Measurements from ENCODE around the gene ARL2. TPM values are rescaled to one million over a fixed set of nuclear protein-coding genes. Genes with fewer than 3 reads are reported as not detected.

The ARL2 gene
- polyA plus RNA-seq, 3 donors: 34.3 to 40.4 (median 34.4) TPM

DNA sequence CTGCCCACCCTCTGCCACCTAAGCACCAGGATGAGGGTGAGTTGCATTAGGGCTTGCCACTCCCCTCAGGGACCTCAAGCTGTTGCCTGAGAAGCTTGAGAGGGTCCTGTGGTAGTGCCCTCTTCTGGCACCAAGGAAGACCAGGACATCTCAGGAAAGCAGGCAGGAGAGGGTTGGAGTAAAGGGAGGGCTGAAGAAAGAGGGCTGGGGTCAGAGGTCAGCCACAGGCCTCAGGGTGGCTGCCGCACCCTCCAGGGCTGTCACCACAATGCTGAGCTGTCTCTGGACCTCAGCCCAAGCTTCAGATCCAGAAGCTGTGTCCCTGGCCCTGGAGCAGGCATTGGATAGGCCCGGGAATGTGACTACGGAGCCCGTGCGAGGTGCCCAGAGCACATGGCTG, 31.1 kb downstream of the ARL2 start:
- H3K4me2 ChIP-seq (replicated peaks; ENCODE audit: extremely low read depth, low read length, poor library complexity, severe bottlenecking): no peak overlapping the region
- H3K9me3 Mint-ChIP-seq: no peaks in the 10 kb centered on the region
- H3K4me3 ChIP-seq (replicated peaks in 1 of 3; ENCODE audit: low read depth in 2 of 3, low read length in 3 of 3): no peak overlapping the region
- 98% methylated on average over 5 of the region's 5 CpGs for WGBS (ENCODE audit: insufficient coverage)
- peaks cover 56 to 72% of the 10 kb centered on the region in 2 donors for H3K4me1 ChIP-seq (ENCODE audit: control insufficient read depth in 1 of 2, insufficient read depth in 2 of 2, low read length in 2 of 2)
- H2AFZ ChIP-seq (ENCODE audit: insufficient read depth, low read depth, low read length, poor library complexity, severe bottlenecking): no peak overlapping the region
- H3K27me3 Mint-ChIP-seq (ENCODE audit: low read depth in 3 of 3): peaks cover 0 to 9% (median 2%) of the 10 kb centered on the region in 3 donors
- peaks cover 29% of the 10 kb centered on the region for H3K79me2 ChIP-seq (ENCODE audit: insufficient read depth, low read length)
- TF ChIP-seq, protein P1, sequence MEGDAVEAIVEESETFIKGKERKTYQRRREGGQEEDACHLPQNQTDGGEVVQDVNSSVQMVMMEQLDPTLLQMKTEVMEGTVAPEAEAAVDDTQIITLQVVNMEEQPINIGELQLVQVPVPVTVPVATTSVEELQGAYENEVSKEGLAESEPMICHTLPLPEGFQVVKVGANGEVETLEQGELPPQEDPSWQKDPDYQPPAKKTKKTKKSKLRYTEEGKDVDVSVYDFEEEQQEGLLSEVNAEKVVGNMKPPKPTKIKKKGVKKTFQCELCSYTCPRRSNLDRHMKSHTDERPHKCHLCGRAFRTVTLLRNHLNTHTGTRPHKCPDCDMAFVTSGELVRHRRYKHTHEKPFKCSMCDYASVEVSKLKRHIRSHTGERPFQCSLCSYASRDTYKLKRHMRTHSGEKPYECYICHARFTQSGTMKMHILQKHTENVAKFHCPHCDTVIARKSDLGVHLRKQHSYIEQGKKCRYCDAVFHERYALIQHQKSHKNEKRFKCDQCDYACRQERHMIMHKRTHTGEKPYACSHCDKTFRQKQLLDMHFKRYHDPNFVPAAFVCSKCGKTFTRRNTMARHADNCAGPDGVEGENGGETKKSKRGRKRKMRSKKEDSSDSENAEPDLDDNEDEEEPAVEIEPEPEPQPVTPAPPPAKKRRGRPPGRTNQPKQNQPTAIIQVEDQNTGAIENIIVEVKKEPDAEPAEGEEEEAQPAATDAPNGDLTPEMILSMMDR (IDR thresholded peaks at IDR 0.05): no peak
- H3K9me3 ChIP-seq (replicated peaks in 1 of 2; ENCODE audit: control insufficient read depth in 1 of 2, insufficient read depth in 1 of 2, low read length in 2 of 2): no peaks in the 10 kb centered on the region
- H3K36me3 Mint-ChIP-seq: peaks cover 0 to 15% of the 10 kb centered on the region in 2 donors
- H3K36me3 ChIP-seq (replicated peaks in 1 of 2; ENCODE audit: control insufficient read depth in 1 of 2, insufficient read depth in 2 of 2, low read length in 2 of 2): peaks cover 3 to 10% of the 10 kb centered on the region in 2 donors
- no peak for DNase-seq
- peaks cover 51% of the 10 kb centered on the region for H3K4me1 Mint-ChIP-seq
- no peak overlapping the region for H3K27ac ChIP-seq (ENCODE audit: low read depth in 1 of 2, low read length in 2 of 2)
- no peak overlapping the region for H3K9ac ChIP-seq (ENCODE audit: insufficient read depth, low read length, poor library complexity, severe bottlenecking)
- H4K20me1 ChIP-seq (ENCODE audit: insufficient read depth, low read length): peaks cover 4% of the 10 kb centered on the region
- intact Hi-C loops (cut with micrococcal nuclease): no loop called here
- peaks cover 0 to 3% of the 10 kb centered on the region in 2 donors for H3K27me3 ChIP-seq (ENCODE audit: control insufficient read depth in 2 of 2, insufficient read depth in 2 of 2, low read length in 2 of 2)
- peak overlapping the region in 1 of 7 donors; percentile 26 for H3K27ac Mint-ChIP-seq
- no peak overlapping the region for H3K4me3 Mint-ChIP-seq

- Histone ChIP-seq H3K27ac (ENCODE audit: low read depth in 1 of 2, low read length in 2 of 2) (no peak overlapping the region), H2AFZ (ENCODE audit: insufficient read depth, low read depth, low read length, poor library complexity, severe bottlenecking) (no peak overlapping the region), H3K9me3 (replicated peaks in 1 of 2; ENCODE audit: control insufficient read depth in 1 of 2, insufficient read depth in 1 of 2, low read length in 2 of 2) (no peaks in the 10 kb centered on the region), H3K4me2 (replicated peaks; ENCODE audit: extremely low read depth, low read length, poor library complexity, severe bottlenecking) (no peak overlapping the region), H4K20me1 (ENCODE audit: insufficient read depth, low read length) (peaks cover 4% of the 10 kb centered on the region), H3K79me2 (ENCODE audit: insufficient read depth, low read length) (peaks cover 29% of the 10 kb centered on the region), H3K27me3 (ENCODE audit: control insufficient read depth in 2 of 2, insufficient read depth in 2 of 2, low read length in 2 of 2) (peaks cover 0 to 3% of the 10 kb centered on the region in 2 donors), H3K36me3 (replicated peaks in 1 of 2; ENCODE audit: control insufficient read depth in 1 of 2, insufficient read depth in 2 of 2, low read length in 2 of 2) (peaks cover 3 to 10% of the 10 kb centered on the region in 2 donors), H3K4me1 (ENCODE audit: control insufficient read depth in 1 of 2, insufficient read depth in 2 of 2, low read length in 2 of 2) (peaks cover 50 to 65% of the 10 kb centered on the region in 2 donors), H3K4me3 (replicated peaks in 1 of 3; ENCODE audit: low read depth in 2 of 3, low read length in 3 of 3) (no peak overlapping the region), H3K9ac (ENCODE audit: insufficient read depth, low read length, poor library complexity, severe bottlenecking) (no peak overlapping the region)
- TF ChIP-seq, protein P1 (IDR thresholded peaks at IDR 0.05): no peak
- no peak overlapping the region for H3K4me3 Mint-ChIP-seq
- no peak overlapping the region for H3K27ac Mint-ChIP-seq
- peaks cover 49% of the 10 kb centered on the region for H3K4me1 Mint-ChIP-seq
- no peak for DNase-seq
- H3K27me3 Mint-ChIP-seq (ENCODE audit: low read depth in 3 of 3): peaks cover 0 to 10% (median 2%) of the 10 kb centered on the region in 3 donors
- H3K36me3 Mint-ChIP-seq: peaks cover 0 to 14% of the 10 kb centered on the region in 2 donors
- intact Hi-C loops (cut with micrococcal nuclease): no loop called here
- H3K9me3 Mint-ChIP-seq: no peaks in the 10 kb centered on the region
- WGBS (ENCODE audit: insufficient coverage): 83% methylated on average over 7 of the region's 7 CpGs
Observed at GRCh38 chr11:65045728-65046127, 31.8 kb downstream of the ARL2 start.
